RWPE2 (cell line): ENCODE data around the gene ACTC1.
A peak's percentile ranks its signal among the peaks of the same experiment; 100 is the strongest.

Experiments
- ATAC-seq: fragments of 200-7000 bp; cut with Tn5 transposase; 3 replicates; pipeline ENCODE4 v1.9.1; 2021; ENCODE audit warnings: low read depth
- DNase-seq: peaks from one replicate; pipeline ENCODE4 v3.0.0-alpha.2; 2020; ENCODE audit warnings: low spot score
- H3K27ac ChIP-seq: fragments of 450-650 bp; 2 replicates; pipeline ENCODE4 v1.5.1; 2017; ENCODE audit warnings: mild to moderate bottlenecking; ENCODE audit not compliant: poor library complexity, severe bottlenecking
- H3K27me3 ChIP-seq: fragments of 250-450 bp; sonication (Bioruptor Pico); 2 replicates; pipeline ENCODE4 v1.5.1; 2021; ENCODE audit warnings: mild to moderate bottlenecking, moderate library complexity; ENCODE audit not compliant: insufficient read depth, poor library complexity, severe bottlenecking
- H3K36me3 ChIP-seq: fragments of 250-450 bp; sonication (Bioruptor Pico); 2 replicates; pipeline ENCODE4 v1.5.1; 2020; ENCODE audit warnings: low read depth, mild to moderate bottlenecking, moderate library complexity
- H3K4me1 ChIP-seq: fragments of 250-450 bp; sonication (Bioruptor Pico); 2 replicates; pipeline ENCODE4 v1.5.1; 2021; ENCODE audit warnings: mild to moderate bottlenecking, moderate library complexity; ENCODE audit not compliant: insufficient read depth, poor library complexity, severe bottlenecking
- H3K4me3 ChIP-seq: fragments of 250-450 bp; sonication (Bioruptor Pico); 2 replicates; pipeline ENCODE4 v1.5.1; 2021; ENCODE audit warnings: mild to moderate bottlenecking, moderate library complexity; ENCODE audit not compliant: severe bottlenecking
- H3K9me3 ChIP-seq: fragments of 250-450 bp; sonication (Bioruptor Pico); 2 replicates; pipeline ENCODE4 v1.5.1; 2021; ENCODE audit warnings: mild to moderate bottlenecking, moderate library complexity; ENCODE audit not compliant: severe bottlenecking
- TF ChIP-seq, protein P1 (sequence below): fragments of 450-650 bp; IDR thresholded peaks from one replicate; pipeline ENCODE4 v1.5.1; 2017; ENCODE audit warnings: mild to moderate bottlenecking, moderate library complexity; ENCODE audit not compliant: poor library complexity, severe bottlenecking

Gene ACTC1

GRCh38 chr15:34795267-34796081 lies at the start of gene ACTC1:
Gene ACTC1 (minus strand): TSS chr15:34795549. CDS start chr15:34794808, 741 bp downstream.
- Histone ChIP-seq H3K27me3 (peaks cover 60% of the 10 kb centered on the region), H3K4me3 (no peak within 1 kb of the TSS), H3K4me1 (peaks cover 3% of the 10 kb centered on the region), H3K36me3 (no peaks in the 10 kb centered on the region), H3K27ac (no peak within 1 kb of the TSS), H3K9me3 (no peaks in the 10 kb centered on the region)
- ATAC-seq, result peak; percentile 94
- peak; percentile 84 for DNase-seq
- TF ChIP-seq, protein P1, sequence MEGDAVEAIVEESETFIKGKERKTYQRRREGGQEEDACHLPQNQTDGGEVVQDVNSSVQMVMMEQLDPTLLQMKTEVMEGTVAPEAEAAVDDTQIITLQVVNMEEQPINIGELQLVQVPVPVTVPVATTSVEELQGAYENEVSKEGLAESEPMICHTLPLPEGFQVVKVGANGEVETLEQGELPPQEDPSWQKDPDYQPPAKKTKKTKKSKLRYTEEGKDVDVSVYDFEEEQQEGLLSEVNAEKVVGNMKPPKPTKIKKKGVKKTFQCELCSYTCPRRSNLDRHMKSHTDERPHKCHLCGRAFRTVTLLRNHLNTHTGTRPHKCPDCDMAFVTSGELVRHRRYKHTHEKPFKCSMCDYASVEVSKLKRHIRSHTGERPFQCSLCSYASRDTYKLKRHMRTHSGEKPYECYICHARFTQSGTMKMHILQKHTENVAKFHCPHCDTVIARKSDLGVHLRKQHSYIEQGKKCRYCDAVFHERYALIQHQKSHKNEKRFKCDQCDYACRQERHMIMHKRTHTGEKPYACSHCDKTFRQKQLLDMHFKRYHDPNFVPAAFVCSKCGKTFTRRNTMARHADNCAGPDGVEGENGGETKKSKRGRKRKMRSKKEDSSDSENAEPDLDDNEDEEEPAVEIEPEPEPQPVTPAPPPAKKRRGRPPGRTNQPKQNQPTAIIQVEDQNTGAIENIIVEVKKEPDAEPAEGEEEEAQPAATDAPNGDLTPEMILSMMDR, result peak; percentile 15

- TF ChIP-seq, protein P1, result no peak
- DNase-seq (no peak), ATAC-seq (no peak)
- Histone ChIP-seq H3K27ac (no peak overlapping the region), H3K9me3 (no peaks in the 10 kb centered on the region), H3K4me3 (no peak overlapping the region), H3K36me3 (no peaks in the 10 kb centered on the region), H3K27me3 (no peaks in the 10 kb centered on the region), H3K4me1 (no peaks in the 10 kb centered on the region)
Measured at GRCh38 chr15:34841262-34841725, 45.9 kb upstream of the ACTC1 start.

- Histone ChIP-seq H3K27me3 (no peaks in the 10 kb centered on the region), H3K9me3 (no peaks in the 10 kb centered on the region), H3K36me3 (no peaks in the 10 kb centered on the region), H3K27ac (no peak overlapping the region), H3K4me3 (no peak overlapping the region), H3K4me1 (no peaks in the 10 kb centered on the region)
- DNase-seq (no peak), ATAC-seq (no peak)
- TF ChIP-seq, protein P1, result no peak
Measured at GRCh38 chr15:34838282-34838681, 42.9 kb upstream of the ACTC1 start.

- Histone ChIP-seq H3K9me3 (no peaks in the 10 kb centered on the region), H3K36me3 (no peaks in the 10 kb centered on the region), H3K27ac (no peak overlapping the region), H3K27me3 (no peaks in the 10 kb centered on the region), H3K4me3 (no peak overlapping the region), H3K4me1 (no peaks in the 10 kb centered on the region)
- DNase-seq (peak; percentile 83), ATAC-seq (peak; percentile 100)
- TF ChIP-seq, protein P1, result no peak
Measured at GRCh38 chr15:34837246-34838016, 42.1 kb upstream of the ACTC1 start.
